Transverse colon (tissue), 4 donors: ENCODE results near the gene CNOT4.

ENCODE experiments used
- CTCF ChIP-seq, 5 experiments: fragments of 200-600 bp in 3 of 5; fragments of 450-650 bp in 2 of 5; sonication (generic) in 3 of 5; IDR thresholded peaks; 1 replicate in 2 of 5; 2 replicates in 3 of 5; pipeline ENCODE4 v1.5.1; 2016 to 2017; ENCODE audit warnings: antibody characterized with exemption in 5 of 5, inconsistent platforms in 3 of 5, mild to moderate bottlenecking in 2 of 5, moderate library complexity in 1 of 5
- POLR2AphosphoS5 ChIP-seq, 3 donors: sonication (generic); formaldehyde crosslinking; IDR thresholded peaks; one replicate each; pipeline ENCODE4 v1.6.1; 2016; ENCODE audit warnings: antibody characterized with exemption in 3 of 3

GRCh38 chr7:135313971-135314370 lies 195.9 kb downstream of the CNOT4 start:
- TF ChIP-seq CTCF (IDR thresholded peaks at IDR 0.05) (no peak), POLR2AphosphoS5 (IDR thresholded peaks at IDR 0.05) (no peak)
